HG02623 (cell line): ENCODE data around the gene RNU6-9.
"Not testable (repeated sequence)": the region's sequence is repeated elsewhere in the genome, so short reads cannot be mapped to it uniquely, and the experiment has no call there.

ENCODE experiments used
- ATAC-seq: cut with Tn5 transposase; IDR thresholded peaks from one replicate; pipeline ENCODE4 v1.9.1; 2021; ENCODE audit warnings: moderate library complexity; ENCODE audit not compliant: unreplicated experiment

The RNU6-9 gene

DNA sequence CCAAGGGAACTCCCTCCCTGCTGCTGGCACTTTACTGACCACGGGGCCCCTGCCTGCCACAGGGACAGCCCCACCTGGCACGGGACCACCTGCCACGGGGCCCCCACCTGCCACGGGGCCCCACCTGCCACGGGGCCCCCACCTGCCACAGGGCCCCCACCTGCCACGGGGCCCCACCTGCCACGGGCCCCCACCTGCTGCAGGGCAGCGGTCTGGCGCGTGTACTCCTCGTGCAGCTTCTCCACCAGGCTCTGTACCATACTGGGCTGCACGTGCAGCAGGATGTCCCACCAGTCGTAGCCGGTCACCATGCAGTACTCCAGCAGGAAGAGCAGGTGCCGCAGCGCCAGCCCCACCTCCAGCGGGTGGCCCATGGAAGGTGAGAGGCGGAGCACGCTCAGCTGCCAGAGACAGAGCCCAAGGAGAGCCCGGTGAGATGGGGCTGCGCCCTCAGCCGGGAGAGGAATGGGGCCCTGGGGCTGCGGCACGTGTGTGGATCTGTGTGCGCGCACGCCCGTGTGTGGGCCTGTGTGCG, 16.4 kb upstream of the RNU6-9 start:
- ATAC-seq, result no peak

DNA sequence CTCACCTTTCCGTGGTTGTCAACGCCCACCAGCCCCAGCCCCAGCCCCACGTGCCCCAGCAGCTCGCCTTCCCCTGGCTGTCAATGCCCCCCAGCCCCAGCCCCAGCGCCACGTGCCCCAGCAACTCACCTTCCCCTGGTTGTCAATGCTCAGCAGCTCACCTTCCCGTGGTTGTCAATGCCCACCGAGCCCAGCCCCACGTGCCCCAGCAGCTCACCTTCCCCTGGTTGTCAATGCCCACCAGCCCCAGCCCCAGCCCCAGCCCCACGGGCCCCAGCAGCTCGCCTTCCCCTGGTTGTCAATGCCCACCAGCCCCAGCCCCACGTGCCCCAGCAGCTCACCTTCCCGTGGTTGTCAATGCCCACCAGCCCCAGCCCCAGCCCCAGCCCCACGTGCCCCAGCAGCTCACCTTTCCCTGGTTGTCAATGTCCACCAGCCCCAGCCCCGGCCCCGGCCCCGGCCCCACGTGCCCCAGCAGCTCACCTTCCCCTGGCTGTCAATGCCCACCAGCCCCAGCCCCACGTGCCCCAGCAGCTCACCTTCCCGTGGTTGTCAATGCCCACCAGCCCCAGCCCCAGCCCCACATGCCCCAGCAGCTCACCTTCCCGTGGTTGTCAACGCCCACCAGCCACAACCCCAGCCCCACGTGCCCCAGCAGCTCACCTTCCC, 15.2 kb upstream of the RNU6-9 start:
- ATAC-seq, result not testable (repeated sequence)

DNA sequence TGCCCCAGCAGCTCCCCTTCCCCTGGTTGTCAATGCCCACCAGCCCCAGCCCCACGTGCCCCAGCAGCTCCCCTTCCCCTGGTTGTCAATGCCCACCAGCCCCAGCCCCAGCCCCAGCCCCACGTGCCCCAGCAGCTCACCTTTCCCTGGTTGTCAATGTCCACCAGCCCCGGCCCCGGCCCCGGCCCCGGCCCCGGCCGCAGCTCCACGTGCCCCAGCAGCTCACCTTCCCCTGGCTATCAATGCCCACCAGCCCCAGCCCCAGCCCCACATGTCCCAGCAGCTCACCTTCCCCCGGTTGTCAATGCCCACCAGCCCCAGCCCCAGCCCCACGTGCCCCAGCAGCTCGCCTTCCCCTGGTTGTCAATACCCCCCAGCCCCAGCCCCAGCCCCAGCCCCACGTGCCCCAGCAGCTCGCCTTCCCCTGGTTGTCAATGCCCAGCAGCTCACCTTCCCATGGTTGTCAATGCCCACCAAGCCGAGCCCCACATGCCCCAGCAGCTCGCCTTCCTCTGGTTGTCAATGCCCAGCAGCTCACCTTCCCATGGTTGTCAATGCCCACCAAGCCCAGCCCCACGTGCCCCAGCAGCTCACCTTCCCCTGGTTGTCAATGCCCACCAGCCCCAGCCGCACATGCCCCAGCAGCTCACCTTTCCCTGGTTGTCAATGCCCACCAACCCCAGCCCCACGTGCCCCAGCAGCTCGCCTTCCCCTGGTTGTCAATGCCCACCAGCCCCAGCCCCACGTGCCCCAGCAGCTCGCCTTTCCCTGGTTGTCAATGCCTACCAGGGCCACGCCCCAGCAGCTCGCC, 14.3 kb upstream of the RNU6-9 start:
- ATAC-seq, result not testable (repeated sequence)

DNA sequence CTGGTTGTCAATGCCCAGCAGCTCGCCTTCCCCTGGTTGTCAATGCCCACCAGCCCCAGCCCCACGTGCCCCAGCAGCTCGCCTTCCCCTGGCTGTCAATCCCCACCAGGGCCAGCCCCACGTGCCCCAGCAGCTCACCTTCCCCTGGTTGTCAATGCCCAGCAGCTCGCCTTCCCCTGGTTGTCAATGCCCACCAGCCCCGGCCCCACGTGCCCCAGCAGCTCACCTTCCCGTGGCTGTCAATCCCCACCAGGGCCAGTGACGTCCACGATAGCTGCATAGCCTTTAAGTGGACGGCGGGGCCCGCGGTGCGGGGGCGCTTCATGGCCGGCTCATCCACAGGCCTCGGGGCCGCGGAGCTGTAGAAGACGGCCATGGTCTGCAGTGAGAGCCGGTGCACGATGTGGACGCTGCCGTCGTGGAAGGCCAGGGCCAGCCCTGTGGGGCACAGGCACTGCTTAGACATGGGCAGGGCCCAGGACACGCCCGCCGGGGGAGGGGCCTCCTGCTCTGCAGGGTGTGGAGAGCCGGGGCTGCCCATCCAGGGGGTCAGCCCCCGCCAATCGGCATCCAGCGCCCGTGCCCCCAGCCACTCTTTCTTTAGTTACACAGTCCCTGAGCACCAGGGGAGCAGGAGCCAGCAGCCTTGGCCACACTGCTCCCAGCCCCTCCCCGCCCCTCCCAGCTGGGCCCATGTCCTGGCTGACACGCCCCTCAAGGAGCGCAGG, 13.4 kb upstream of the RNU6-9 start:
- no peak for ATAC-seq

DNA sequence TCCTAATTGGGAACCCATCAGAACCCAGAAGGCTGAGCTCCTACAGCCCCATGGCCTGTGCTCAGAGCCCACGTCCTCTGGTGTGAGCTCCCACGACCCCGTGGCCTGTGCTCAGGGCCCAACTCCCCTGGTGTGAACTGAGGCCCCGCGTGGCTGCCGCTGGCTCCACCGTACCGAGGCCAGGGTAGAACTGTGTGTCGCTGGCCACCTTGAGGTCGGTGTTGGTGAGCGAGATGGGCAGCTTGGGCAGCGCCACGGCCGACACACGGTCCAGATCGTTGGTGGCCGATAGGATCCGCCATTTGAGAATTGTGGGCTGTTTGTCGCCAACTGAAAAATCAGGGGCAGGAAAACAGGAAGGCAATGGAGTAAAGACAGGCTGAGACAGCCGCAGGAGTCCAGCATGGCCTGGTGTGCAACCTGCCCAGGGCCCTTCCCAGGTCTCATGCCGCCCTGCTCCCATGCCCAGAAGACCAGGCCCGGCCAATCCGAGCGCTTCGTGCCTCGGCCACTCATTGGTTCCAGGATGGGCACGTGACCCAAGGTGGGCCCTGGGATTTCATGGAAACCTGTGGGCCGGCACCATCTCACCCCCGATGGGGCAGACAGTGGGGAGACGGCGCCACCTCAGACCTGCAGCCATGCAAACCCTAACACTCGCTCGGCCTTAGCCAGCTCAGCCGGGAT, 11.8 kb upstream of the RNU6-9 start:
- no peak for ATAC-seq

DNA sequence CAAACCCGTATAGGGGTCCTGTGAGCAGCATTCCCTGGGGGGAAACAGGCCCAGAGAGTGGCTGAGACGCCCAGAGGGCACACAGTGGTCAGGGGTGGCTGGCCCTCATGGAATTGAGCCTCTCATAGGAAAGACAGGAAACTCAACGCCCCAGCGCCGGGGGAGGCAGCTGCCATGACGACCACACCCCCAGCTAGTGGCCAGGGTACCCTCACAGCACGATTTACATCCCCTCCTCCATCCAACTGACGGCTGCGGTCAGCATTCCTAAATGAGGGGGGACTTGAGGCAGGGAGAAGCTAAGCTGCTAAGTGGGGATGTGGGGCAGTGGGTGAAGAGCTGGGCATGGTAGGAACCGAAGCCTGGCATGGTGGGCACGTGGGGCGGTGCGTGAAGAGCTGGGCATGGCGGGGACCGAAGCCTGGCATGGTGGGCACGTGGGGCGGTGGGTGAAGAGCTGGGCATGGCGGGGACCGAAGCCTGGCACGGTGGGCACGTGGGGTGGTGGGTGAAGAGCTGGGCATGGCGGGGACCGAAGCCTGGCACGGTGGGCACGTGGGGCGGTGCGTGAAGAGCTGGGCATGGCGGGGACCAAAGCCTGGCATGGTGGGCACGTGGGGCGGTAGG, 10.3 kb upstream of the RNU6-9 start:
- no peak for ATAC-seq

DNA sequence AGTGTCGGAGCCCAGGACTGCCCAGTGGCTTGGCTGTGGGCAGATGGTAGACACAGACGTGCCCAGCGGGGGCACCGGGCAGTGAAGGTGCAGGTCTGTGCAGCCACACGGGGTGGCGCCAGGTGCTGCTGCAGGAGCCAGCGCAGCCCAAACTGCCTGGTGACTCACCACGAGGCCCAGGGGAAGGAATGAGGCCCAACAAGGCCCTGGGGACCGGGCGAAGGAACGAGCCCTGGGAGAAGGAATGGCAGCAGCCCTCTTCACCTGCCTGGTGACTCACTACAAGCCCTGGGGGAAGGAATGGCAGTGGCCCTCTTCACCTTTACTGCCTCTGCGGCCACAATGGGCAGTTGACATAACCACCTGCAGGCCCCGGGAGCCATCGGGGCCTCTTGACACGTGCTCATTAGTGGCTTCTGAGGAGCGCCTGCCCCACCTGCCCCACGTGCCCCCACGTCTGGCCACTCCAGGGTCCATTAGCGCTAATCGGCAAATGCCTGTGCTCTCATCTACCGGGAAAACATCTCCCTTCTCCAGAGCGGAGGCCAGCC, 9.5 kb upstream of the RNU6-9 start:
- ATAC-seq, result no peak

DNA sequence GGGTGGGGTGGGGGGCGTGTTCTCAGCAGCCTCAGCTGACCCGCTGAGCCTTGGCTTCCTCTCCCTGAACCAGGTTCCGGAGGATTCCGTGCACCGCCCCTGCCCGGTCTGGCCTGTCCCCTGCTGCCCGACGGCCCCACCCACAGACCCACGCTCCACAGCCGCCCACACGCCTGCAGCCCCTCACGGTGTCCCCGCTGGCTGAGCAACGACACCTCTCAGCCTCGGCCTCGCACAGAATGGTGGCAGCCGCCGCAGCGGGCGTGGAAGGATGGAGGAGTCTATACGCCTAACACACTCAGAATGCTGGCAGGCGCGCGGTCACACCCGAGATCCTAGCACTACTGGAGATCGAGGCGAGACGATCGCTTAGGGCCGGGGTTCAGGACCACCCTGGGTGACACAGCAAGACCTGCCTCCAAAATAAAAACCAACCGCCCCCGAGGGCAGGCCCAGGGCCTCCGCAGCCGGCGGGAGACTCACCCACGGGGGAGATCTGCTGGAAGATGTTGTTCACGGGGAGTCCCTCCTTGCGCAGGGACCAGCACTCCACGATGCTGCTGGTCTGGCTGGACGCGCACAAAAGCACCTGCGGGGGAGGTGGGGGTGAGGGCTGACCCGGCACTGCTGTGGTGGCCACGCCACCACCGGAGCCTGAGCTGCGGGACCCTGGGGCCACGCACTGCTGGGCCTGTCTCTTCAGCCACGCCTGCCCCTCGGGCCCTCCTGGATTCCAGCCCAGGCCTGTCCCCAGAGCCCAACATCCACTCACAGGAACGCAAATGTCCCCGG, 8.7 kb upstream of the RNU6-9 start:
- ATAC-seq, result no peak

DNA sequence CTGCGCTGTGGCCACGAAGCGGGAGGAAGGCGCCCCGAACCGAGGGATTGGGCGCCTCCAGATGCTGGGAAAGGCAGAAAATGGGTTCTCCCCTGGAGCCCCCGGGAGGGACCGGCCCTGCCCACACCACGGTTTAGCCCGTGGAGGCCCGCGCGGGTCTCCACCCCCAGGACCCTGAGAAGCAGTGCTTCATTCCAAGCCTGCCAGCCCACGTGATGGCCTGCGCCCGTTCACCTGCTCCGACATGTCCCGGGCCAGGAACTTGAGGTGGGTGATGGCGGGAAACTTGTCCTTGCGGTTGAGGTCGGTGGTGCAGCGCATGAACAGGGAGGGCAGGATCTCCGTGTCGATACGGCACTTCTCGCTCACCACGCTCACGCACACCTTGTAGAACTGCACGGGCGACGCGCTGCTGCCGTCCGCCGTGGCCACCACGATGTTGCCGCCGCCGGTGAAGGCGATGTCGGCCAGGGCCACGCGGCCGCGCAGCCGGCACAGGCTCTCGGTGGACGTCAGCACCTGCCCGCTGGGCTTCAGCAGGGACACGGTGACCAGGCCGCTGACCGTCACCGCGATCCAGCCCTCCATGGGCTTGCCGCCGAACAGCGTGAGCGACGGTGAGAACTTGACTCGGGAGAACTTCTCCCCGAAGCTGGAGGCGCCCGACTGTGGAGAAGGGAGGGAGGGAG, 7.6 kb upstream of the RNU6-9 start:
- ATAC-seq, result no peak

DNA sequence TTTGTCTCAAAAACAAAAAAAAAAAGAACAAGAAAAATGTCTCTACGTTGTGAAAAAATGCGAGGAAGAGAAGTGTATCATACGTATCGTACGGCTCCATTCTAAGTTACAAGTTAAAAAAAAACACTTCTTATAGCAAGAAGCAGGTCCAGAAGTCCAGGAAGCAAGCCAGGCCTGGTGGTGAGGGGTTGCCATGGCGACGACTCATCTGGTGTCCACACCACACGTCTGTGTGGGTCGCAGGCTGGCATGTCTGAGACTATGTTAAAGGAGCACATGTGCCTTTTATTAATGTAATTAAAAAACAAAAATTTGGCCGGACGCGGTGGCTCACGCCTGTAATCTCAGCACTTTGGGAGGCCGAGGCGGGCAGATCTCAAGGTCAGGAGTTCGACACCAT, 6.2 kb upstream of the RNU6-9 start:
- no peak for ATAC-seq

DNA sequence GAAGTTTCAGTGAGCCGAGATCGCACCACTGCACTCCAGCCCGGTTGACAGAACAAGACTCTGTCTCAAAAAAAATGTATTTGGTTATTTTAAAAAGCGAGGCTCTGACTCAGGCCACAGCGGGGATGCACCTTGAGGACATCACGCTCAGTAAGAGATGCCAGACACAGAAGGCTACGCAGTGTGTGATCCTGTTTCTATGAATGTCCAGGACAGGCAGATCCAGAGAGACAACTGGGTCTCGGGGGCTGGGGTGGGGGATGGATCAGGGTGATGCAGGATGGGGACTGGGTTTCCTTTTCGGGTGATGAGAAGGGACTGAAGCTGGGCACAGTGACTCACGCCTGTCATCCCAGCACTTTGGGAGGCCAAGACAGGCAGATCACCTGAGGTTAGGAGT, 5.7 kb upstream of the RNU6-9 start:
- ATAC-seq, result no peak

DNA sequence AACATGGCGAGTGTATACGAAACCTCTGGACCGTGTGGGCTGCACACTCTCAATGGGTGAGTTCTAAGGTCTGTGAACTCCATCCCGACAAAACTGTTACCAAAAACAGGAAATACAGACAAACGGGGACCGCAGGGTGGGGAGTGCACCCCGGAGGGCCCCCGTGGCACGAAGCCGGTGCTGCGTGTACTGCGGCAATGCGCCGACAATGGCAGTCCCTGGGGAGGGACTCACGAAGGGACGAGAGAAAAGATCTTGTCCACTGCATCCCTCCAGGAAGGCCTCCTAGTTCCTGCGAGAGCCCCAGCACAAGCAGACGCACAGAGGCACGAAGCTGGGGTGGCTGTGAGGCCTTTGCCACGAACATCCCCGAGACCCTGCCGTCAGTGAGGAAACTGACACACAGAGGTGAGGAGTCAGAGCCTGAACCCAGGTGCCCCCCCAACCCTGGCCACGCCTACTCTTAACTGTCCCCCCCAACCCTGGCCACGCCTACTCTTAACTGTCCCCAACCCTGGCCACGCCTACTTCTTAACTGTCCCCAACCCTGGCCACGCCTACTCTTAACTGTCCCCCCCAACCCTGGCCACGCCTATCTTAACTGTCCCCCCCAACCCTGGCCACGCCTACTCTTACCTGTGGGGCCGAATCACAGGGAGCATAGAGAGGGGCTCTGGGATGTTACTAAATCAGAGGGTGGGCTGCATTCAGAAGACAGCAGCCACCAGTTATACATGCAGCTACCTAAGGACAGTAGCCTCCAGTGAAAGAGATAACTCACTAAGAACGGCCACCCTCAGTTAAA, 4.5 kb upstream of the RNU6-9 start:
- no peak for ATAC-seq

DNA sequence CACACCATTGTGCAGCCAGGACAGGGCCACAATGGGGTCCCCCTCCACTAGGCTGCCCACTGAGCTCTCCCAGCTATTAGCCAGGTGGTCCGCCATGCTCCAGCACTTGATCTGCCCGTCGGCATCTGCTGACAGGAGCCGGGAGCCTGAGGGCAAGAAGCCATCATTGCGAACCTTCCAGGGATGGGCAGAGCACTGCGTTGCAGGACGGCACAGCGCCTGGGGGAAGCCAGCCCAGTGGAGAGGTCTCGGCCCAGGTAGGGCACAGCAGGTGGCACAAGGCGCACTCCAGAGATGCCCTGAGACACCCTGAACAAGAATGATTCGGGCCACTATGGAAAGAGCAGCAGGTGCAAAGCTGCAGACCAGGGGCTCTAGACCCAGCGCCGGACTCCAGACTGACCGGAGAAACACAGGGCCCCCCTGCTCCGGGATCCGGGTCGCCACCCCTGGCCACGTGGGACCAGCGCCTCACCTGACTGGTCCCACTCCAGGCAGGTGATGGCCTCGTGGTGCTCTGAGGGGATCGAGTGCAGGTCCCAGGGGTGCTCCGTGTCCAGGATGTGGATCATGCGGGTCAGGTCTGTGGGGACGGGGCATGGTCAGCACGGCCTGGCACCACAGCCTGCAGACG, 3.5 kb upstream of the RNU6-9 start:
- no peak for ATAC-seq

DNA sequence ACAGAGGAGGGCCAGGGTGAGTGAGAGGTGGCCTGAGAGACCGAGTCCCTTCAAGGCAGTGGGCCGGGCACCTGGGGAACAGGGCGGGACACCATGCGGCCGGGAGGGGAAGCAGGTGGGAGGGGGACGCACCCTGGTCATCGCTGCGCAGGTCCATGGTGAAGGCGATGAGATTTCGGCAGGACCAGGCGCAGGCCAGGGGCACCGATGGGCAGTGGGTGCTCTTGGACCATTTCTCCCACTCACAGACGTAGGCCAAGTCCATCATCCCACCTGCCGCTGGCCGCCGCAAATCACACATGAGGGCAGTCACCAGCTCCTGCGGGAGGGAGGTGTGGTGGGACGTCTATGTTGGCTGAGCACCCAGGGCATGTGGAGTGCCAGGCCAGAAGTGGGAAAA, 2.5 kb upstream of the RNU6-9 start:
- ATAC-seq, result no peak

DNA sequence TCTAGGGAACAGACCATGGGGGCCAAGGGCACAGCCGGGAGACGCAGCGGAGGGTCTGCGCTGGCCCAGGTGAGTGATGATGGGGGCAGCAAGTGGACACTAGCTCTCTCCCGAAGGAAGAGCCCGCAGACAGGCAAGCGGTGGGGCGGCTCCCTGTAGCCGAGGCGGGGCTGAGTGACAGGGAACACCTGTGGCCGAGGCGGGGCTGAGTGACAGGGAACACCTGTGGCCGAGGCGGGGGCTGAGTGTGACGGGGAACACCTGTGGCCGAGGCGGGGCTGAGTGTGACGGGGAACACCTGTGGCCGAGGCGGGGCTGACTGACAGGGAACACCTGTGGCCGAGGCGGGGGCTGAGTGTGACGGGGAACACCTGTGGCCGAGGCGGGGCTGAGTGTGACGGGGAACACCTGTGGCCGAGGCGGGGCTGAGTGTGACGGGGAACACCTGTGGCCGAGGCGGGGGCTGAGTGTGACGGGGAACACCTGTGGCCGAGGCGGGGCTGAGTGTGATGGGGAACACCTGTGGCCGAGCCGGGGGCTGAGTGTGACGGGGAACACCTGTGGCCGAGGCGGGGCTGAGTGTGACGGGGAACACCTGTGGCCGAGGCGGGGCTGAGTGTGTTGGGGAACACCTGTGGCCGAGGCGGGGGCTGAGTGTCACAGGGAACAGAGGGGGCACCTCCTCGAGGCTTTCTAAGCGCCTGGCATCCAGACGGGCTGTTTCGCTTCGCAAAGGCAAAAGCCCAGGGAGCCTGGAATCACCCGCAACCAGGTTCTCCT, 1.7 kb upstream of the RNU6-9 start:
- not testable (repeated sequence) for ATAC-seq

DNA sequence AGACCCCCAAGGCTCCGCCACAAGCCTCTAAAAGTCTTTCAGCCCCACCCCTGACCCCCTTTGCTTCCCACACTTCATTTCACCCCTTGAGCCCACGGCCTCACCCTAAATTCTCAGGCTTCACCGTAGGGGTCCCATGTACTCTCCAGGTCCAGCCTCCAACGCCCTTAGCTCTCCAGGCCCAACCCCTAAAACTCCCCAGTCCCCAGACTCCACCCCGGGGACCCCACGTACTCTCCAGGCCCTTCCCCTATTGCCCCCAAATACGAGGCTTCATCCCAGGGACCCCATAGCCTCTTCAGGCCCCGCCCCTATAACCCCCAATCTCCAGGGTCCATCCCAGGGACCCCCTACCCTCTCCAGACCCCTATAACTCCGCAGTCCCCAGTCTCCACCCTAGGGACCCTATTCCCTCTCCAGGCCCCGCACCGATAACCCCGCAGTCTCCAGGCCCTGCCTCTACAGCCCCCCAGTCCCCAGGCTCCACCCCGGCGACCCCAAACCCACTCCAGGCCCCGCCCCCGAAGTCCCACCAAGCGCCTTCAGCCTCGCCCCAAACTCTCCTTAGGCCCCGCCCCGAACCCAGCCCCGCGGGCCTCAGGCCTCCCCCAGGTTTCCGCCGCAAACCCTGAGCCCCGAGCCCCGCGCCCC, 916 bp upstream of the RNU6-9 start:
- ATAC-seq, result no peak
